GM03348 (cell line): Measurements from ENCODE around the gene AKR1C1.
"Not testable (repeated sequence)": the region's sequence is repeated elsewhere in the genome, so short reads cannot be mapped to it uniquely, and the experiment has no call there.

Experiments used
- DNase-seq: peaks from one replicate; pipeline ENCODE4 v3.0.0; 2012; ENCODE audit warnings: low spot score

The AKR1C1 gene

DNA sequence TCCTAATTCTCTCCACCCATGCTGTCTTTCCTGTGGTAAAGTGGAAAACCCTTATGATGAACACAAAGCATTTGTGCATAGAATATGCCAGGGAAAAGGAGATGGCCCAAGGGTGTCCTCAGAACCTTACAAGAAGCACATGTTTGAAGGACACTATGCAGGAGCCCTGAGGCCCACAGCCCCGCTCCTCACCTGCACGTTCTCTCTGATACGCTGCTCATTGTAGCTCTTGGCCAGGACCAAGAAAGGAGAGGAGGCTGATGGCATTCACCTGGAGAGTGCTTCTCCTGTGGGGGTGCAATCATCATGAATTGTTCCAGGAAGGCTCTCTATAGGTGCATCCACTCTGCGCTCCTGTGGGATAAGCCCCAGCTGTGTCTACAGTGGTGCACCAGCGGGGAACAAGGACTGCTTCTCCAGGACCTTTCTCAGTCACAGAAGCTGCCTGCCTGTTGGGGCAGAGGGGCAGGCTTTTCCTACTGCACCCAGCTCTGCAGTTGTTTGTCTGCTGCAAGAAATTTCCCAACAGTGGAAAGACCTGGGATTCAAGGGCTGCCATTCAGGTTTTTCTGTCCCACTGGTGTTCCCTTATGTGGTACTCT lies 20.5 kb downstream of the AKR1C1 start:
- no peak for DNase-seq

DNA sequence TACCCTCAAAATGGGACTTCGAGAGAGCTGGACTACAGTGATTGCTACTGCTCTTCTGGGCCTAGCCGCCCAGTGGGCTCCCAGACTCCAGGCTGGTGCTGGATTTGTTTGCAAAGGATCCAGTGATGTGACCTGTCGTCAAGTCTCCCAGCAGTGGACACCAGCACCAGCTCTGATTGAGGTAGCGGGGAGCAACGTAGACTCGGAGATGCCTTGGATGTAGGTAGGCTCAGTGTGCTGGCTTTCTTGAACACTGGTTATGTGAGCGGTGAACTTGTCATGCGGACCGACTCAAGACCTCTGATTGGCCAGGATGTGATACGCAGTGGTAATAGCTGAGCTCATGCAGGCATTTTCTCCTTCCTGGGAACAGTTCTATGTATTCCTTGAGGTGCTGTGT lies 21.0 kb downstream of the AKR1C1 start:
- no peak for DNase-seq

DNA sequence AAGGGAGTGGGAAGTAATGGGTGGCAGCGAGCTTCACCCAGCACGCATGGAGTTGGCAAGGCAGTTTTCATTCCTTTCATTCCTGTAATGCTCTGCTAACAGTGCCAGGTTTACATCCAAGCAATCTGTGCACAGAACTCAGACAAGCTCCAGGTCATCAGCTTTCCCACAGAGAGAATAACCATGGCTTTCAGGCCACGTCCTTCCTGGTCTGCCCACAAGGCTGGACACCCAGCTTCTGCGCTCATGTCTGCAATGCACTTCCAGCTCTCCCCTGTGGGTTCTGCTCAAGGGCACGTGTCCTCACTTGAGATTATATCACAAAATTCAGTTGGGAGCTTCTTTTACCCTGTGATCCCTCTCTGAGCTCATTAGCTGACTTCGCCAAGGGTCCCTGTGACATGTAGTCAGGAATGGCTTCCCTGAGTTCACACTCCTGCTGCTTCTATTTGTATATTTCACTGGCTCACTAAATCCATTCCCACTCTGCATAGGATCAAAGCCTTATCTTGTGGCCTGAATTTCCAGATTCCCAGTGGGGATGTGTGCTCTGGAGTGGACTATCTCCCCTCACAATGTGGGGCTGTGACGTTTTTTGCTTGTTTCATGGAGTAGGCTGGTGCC lies 21.9 kb downstream of the AKR1C1 start:
- DNase-seq, result peak; percentile 49

DNA sequence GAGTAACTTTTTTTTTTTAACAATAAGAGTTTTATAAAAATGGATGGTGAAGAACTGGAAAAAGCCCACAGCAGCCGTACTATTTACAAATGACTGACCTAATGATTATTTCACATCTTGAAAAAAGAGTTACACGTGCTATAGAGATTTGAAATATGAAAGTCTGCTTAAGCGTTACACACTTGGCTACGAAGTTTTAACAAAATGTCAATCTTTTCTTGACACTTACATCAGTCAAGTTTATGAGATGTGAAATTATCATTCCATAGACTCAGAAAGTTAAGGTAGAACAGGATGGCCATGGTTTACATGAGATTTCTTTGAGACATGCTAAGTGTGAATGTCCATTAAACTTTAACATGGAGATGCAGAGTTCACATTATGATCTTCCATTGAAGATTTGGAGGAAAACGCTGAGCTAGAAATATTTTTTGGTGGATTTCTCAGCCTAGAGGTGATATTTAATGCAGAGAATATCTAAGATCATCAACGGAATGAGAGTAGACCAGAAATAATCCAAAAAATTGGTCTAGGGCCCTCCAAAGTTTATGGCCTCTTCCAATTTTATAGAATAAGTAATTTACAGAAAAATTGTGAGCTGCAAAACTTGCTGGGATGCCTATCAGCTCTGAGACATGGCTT lies 24.9 kb downstream of the AKR1C1 start:
- DNase-seq, result not testable (repeated sequence)

DNA sequence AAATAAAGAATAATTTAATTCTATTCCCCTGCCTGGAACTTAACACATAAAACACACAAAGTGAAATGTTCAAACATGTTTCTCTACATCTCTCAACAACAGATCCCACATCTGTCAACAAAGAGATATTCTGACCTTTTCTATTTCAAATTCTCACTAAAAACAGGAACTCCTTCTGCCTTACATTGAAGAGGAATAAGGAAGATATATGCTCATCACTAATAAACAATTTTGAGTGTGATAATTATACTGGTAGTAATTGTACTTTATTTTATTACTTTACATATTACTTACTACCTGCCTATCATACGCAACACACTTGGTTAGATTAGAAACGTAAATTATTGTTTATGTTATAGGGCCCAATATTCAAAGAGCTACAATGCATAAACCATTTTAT lies 27.0 kb downstream of the AKR1C1 start:
- DNase-seq, result no peak

DNA sequence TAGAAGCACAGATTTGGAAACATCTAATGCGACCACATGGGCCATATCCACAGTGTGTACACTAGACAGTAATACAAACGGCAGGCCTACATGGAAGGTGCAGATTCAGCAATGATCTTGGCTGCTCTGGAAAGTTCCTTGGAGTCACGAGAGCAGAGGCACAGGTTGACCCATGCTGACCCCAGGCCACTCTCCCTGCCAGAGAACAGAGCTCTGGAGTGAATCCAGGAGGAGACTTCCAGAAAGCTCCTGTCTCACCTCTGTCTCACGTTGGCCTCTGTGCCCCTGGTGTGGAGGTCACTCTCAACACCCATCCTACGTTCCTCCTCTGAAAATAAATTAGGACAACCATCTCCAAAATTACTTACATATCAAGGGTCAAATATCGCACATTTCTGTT lies 28.2 kb downstream of the AKR1C1 start:
- not testable (repeated sequence) for DNase-seq

DNA sequence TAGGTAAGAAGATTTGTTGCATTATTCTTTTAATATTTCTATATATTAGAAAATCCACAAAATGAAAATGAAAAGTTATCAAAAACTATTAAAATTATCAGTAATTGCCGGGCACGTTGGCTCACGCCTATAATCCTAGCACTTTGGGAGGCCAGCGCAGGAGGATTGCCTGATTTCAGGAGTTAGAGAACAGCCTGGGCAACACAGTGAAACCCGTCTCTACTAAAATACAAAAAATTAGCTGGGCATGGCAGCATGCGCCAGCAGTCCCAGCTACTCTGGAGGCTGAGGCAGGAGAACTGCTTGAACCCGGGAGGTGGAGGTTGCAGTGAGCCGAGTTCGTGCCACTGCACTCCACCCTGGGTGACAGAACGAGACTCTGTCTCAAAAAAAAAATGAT lies 29.3 kb downstream of the AKR1C1 start:
- DNase-seq, result not testable (repeated sequence)

DNA sequence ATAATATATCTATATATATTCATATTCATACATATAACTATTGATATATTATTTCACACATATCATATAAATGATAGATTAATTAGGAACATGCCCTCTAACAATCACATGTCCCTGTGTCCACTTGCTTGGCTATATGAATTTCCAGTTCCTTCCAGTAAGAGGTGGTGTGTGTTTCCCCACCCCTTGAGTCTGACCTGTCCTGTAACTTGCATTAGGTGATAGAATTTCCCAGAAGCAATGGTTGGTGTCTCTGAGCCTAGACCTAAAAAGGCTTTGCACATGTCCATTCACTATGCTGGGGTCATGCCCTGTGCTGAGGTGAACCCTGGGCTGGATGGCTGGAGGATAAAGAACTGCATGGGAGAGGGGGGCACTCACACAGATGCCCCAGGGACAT lies 31.0 kb downstream of the AKR1C1 start:
- not testable (repeated sequence) for DNase-seq

DNA sequence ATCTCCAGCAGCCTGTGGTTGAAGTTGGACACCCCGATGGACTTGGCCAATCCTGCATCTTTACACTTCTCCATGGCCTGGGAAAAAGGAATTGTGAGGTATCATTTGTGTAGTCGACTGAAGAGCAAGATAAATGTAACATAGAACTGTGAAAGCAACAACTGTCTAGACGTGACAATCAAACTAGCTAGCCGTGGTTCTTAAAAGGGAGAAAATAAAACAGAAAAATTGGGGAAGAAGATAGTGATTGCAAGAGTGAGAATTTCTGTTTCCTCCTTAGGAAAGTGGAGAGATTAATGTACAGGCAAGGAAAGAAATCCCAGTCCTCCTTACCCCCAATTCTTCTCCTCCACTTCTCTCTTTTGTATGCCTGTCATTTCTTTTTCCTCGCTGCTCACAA lies 35.5 kb downstream of the AKR1C1 start:
- DNase-seq, result no peak

DNA sequence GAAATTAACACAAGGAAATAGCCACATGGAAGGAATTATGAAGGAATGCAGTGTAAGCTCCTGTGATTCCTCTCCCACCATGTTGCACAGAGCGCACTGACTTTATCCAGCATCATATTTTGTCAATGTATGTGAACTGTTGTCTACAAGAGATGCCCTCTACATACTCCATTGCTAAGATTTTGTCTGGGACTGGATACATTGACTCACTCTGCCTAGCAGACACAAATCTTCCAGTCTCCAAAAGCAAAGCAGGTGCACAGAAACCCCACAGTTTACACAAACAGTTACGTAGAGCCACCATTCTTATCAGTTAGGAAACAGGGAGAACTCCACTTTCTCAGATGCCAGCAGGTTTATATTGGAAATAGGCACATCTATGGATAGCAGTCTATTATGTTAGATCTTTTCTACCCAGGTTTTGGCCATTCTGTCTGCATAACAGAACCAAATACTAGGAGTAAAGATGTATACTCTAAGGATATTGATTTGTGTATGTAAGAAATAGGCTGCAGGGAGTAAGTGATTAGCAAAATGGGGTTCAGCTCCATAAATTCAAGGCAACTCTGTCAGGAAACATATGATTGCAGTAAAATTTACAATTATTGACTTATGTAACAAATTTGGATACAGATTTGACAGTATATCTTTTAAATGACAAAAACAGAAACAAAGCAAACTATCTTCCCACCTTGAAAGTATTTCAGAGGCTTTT lies 39.0 kb downstream of the AKR1C1 start:
- no peak for DNase-seq

DNA sequence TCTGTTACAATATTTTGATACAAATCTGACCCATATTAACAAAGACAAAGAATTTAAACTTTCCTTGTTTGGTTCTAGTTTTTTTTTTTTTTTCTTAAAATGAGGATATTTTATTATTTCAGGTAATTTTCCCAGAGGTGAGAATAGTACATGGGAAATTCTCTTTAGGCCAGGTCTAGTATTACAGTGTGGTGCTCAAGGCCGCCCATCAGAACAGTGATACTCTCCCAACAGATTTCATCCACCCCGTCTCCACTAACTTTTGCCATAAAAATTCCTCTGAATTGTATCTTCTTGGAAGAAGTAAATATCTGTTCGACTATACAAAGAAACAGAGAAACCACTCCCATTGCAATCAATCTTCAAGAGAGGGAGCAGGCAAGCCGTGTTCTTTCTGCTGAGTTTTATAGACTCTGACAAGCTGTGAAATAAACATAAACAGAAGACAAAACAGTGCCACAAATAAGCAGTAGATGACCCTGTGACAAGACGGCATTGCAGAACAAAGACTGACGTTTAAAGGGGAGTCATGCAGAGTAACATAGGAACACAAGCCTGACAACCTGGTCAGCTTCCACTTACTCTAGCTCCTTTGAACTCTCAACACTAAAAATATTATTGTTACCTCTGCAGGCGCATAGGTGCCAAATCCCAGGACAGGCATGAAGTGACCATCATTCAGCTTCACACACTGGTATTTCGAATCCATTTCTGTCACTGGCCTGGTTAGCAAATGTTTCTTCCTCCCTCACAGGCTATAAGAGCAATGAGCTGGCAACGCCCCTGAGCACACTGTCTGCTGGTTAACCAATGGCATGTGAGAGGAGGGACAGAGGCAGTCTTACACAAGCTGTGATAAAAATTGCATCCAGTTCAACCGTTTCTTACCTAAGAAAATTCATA lies 40.2 kb downstream of the AKR1C1 start, which contains the start of gene AKR1C2:
TSS of gene AKR1C2 (minus strand) at position 731 of the 903 bp plus-strand sequence. CDS start at position 709, 22 bp downstream.
- not testable (repeated sequence) for DNase-seq

DNA sequence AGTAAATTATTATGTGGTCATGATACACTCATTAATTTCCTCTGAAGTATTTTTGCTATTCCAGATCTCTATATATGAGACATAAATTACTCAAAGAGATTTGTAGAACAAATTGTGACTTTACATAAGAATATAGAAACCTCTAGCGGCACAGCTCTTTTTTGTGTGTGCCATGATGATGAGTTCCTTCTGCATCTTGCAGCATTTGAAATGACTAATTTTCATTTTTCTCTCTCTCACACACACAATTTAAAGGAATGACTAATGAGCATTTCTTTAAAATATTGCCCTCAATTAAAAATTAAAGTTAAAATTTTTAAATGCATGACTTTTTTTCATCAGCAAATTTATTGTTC lies 40.8 kb downstream of the AKR1C1 start:
- DNase-seq, result not testable (repeated sequence)

DNA sequence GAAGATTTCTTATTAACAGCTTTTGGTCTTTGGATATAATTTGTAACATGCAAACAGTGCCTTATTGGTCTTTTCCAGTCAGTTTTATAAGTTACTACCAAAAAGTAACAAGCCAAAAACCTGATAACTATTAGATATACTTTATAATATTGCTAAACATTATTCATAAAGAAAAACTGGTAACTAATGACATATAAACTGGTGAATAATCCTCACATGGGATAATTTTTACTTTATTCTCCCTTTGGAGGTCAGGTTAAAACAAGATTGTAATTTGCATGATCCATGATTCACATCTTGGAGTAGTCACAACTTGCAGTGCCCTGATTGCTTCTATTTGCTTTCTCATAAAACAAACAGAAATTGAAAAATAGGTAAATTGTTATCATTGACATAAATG lies 41.3 kb downstream of the AKR1C1 start:
- not testable (repeated sequence) for DNase-seq

DNA sequence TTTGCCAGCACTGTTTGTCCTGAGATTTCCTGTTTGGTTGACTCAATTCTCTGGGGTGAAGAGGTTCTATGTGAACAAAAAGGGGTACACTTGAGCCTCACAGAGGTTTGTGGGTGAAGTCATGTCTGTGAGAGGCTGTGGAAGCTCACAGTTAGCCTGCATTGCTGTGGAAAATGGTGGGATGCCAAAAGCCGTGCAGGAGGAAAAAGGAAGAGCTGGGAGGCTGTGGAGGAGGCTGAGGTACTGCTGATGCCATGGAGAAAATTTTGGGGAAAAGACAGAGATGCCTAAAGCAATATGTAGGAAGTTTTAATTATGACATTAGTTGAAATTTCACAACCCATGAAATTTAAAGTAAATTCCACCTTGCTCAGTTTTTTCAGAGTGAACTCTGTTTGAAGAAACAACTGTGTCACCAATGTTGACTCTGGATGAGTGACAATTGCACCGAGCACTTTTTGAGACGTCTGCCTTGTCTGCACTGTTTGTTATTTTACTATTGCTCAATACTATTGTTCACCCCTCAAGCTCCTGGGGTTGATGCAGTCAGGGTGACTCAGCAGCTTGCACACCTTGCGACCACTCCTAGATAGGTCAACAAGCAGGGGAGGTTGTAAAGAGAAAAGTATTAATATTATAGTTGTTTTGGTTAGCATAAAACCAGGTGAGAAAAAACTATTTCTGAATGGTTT lies 45.8 kb downstream of the AKR1C1 start:
- DNase-seq, result not testable (repeated sequence)

DNA sequence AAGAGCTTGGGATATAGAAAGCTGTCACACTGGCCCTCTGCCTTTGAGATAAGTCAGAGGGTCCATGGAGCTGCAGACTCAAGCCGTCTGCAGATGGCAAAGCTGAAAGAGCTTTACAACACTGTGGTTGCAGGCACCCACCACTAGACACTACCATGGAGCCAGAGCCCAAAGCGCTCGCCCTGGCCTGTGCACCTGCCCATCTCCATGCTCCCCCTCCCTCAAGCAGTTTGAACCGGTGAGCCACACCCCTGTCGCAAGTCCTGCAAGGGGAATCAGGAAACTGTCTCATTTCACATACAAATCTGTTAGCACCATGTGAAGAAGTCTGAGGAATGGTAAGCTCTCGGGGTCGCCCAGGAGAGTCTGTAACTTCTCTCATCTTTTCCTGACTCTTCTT lies 46.8 kb downstream of the AKR1C1 start:
- DNase-seq, result not testable (repeated sequence)

DNA sequence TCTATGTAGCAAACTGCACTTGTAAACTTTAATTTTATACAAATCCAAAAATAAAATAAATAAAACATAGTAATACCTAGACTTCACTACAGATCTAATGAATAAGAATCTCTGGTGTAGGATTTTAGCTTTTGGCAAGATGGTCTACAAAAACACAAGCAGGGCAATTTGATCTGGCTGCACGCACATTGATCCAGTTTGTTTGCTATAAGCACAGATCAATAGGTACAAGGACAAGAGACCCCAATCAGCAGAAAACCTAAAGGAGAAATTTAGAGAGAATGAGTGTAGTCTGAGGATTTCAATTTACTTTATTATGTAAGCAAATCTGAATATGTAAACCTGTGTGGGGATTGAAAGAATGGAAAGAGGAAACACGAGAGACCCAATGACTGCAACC lies 48.2 kb downstream of the AKR1C1 start:
- DNase-seq, result not testable (repeated sequence)

DNA sequence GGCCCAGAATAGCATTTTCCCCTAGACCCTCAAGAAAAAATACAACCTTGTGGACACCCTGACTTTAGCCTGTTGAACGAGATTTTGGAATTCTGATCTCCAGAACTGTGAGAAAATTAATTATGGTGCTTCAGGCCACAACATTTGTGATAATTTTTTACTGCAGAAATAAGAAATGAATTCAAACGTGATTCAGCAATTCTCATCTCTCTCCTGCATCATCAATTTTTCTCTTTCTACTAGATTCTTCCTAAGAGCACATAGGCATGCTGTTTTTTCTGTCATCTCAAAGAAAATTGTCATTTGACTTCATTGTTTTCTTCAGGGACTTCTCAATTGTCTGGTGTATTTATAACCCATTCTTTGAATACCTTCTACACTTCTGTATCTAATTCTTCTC lies 49.4 kb downstream of the AKR1C1 start:
- no peak for DNase-seq

DNA sequence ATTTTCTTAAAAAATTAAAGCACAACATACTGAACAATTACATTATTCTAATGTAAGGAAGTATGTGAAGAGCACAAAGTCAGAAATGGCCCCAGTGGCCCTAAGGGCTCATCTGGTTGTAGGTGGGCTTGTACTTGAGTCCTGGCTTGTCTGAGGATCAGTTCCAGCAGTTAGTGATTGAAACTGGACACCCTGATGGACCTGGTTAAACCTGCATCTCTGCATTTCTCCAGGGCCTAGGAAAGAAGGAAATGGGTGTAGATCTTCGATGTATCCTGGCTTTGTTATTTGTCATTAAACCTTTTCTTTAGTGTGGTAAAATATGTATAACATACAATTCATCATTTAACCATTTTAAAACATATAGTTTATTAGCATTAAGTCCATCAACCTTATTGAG lies 50.2 kb downstream of the AKR1C1 start:
- DNase-seq, result no peak

DNA sequence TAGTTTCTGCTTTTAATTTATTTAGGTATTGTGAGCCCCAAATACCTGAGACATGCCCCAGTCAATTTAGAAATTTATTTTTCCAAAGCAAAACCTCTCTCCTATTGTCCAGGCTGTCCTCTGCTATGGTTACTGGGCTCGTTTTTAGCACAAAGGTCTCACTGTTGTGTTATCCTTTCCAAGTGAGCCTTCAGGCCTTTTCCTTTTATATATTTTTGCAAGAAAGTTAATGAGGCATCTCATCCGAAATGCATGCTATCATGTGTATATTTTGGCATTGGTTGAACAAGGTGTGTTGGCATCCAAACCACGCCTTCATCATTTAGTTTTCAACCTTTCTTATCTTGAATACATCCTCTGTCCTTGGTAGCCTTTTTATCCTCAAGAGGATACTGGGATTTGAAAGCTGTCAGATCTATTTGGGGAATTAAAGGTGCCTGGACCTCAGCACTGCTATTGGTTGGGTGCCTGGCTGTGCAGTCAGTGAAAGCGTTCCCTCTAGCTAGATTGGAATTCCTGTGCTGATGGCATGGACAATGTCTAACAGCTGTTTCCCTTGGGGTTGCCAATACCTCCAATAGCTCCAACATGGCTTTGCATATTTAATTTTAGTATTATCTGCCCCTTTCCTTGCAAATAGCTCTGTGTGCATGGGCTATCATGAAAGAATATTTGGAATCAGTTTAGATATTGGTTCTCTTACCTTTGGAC lies 51.1 kb downstream of the AKR1C1 start:
- DNase-seq, result not testable (repeated sequence)

DNA sequence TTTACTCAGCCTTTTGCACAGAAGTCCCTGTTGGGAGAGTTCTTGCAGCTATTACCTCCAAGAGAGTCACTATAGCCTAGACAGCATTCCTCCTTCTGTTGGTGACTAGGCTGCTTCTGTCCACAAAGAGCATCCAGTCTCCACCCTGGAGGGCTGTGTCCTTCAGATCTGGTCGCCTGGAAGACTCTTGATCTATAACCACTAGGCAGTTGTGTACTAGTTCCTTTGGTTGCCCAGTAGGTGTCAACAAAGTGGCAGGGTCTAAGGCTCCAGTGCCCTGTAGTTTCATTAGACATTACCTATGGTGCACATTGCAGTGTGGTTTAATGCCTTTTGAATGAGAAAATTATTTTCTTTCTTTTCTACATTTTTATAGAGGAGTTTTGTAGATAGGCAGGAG lies 51.7 kb downstream of the AKR1C1 start:
- DNase-seq, result no peak

DNA sequence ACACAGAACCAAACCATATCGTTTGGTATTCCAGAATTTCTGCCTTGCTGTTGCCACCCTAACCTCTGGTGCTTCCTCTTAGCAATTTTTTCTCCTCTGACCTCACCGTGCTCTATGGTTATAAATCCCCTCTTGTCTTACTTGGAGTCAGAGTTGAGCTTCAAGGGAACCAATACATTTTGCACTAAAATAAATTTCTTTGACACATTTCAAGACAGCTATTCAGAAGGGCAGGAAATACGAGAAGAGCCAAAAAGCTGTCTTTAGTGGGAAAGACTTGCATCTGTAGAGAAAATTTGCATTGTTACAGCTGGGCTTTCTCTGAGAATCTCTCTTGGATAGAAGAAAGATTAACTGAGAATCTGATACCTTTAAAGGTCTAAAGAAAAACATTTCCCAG lies 54.9 kb downstream of the AKR1C1 start:
- no peak for DNase-seq
